PFSK-1 (cell line): ENCODE data around the gene PRIMA1.

Source experiments
- FOXP2 ChIP-seq: optimal IDR thresholded peaks from 2 replicates; pipeline ENCODE3; 2011; ENCODE audit warnings: borderline replicate concordance, control low read depth, inconsistent platforms; ENCODE audit not compliant: insufficient read depth; ENCODE audit errors: extremely low read length, extremely low read depth
- POLR2AphosphoS5 ChIP-seq: IDR thresholded peaks from 2 replicates; pipeline ENCODE4 v1.6.1; 2012; ENCODE audit warnings: low read depth, mild to moderate bottlenecking, control low read depth, low read length, moderate library complexity
- SIN3A ChIP-seq: IDR thresholded peaks from 2 replicates; pipeline ENCODE4 v1.6.1; 2012; ENCODE audit warnings: mild to moderate bottlenecking, low read length, moderate library complexity, borderline replicate concordance; ENCODE audit not compliant: insufficient read depth
- TAF1 ChIP-seq: IDR thresholded peaks from 2 replicates; pipeline ENCODE4 v1.6.1; 2012; ENCODE audit warnings: low read length, control low read depth, borderline replicate concordance; ENCODE audit not compliant: insufficient read depth
- TF ChIP-seq, protein P1 (sequence below), 2 experiments: IDR thresholded peaks; 2 replicates each; pipeline versions ENCODE4 v1.6.1 to v1.8.0; 2011 to 2012; ENCODE audit warnings: low read depth in 2 of 2, low read length in 2 of 2, control low read depth in 1 of 2, inconsistent platforms in 1 of 2, mild to moderate bottlenecking in 1 of 2, moderate library complexity in 1 of 2; ENCODE audit not compliant: insufficient read depth in 1 of 2

The PRIMA1 gene

DNA sequence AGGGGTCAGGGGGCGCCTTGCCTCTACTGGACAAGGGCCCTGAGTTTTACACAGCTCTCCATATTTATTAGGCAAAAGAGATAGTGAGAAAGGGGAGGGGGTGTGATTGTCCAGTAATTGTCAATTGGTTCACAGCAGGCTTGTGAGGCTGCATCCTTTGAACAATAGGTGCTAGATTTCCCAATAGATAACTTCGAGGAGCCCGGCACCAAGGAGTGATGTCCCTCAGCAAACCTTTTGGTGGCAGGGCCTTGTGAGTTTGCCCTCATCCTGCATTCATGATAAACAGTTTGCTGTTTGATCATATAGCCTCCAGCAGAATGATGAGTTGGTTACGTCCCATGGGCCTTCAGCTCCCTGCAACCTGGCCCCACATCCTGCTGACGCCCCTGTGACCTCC lies 2.7 kb upstream of the PRIMA1 start:
- TF ChIP-seq TAF1: no peak

DNA sequence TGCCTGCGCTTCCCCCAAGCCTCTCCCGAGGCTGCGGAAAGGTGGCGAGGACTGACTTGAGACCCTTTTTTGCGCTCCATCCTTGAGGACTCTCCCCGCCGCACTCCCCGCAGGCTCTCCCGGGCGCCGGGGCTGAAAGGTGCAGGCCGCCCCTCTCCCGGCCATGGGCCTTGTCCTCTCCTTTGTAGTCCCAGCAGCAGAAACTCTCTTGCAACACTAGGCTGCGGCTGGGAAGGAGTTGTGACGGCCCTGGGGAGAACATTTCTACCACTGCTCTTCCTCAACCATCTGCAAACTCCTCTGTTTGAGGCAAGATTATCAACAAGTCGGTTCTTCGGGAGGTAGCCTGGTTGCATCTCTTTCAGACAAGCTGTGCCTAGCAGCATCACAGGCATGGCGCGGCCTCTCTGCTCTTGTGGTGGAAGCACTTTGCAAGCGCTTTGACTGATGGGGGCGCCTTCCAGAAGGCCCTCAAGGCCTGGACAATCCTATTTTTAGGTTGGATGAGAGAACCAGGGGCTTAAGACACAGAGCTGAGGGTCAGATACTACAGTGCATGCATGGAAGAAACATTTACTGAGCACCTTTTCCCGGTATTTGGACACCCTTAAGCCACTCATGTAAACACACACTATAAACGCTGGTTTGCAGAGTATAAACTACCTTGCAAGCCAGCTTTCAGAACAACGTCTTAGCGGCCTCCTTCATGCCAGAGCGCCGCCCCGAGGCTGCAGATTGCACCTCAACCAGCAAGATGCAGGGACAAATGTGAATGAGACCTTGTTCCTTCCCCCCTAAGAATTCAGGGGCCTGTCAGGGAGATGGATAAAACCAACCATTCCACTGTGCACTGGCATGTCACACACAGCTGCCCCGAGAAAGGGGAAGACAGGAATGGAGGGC lies 1.2 kb upstream of the PRIMA1 start:
- TF ChIP-seq TAF1 (no peak), POLR2AphosphoS5 (no peak), SIN3A (no peak), FOXP2 (no peak)
- TF ChIP-seq, protein P1, sequence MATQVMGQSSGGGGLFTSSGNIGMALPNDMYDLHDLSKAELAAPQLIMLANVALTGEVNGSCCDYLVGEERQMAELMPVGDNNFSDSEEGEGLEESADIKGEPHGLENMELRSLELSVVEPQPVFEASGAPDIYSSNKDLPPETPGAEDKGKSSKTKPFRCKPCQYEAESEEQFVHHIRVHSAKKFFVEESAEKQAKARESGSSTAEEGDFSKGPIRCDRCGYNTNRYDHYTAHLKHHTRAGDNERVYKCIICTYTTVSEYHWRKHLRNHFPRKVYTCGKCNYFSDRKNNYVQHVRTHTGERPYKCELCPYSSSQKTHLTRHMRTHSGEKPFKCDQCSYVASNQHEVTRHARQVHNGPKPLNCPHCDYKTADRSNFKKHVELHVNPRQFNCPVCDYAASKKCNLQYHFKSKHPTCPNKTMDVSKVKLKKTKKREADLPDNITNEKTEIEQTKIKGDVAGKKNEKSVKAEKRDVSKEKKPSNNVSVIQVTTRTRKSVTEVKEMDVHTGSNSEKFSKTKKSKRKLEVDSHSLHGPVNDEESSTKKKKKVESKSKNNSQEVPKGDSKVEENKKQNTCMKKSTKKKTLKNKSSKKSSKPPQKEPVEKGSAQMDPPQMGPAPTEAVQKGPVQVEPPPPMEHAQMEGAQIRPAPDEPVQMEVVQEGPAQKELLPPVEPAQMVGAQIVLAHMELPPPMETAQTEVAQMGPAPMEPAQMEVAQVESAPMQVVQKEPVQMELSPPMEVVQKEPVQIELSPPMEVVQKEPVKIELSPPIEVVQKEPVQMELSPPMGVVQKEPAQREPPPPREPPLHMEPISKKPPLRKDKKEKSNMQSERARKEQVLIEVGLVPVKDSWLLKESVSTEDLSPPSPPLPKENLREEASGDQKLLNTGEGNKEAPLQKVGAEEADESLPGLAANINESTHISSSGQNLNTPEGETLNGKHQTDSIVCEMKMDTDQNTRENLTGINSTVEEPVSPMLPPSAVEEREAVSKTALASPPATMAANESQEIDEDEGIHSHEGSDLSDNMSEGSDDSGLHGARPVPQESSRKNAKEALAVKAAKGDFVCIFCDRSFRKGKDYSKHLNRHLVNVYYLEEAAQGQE (IDR thresholded peaks at IDR 0.05; ENCODE audit: insufficient read depth in 1 of 2, low read depth in 2 of 2, low read length in 2 of 2): no peak

DNA sequence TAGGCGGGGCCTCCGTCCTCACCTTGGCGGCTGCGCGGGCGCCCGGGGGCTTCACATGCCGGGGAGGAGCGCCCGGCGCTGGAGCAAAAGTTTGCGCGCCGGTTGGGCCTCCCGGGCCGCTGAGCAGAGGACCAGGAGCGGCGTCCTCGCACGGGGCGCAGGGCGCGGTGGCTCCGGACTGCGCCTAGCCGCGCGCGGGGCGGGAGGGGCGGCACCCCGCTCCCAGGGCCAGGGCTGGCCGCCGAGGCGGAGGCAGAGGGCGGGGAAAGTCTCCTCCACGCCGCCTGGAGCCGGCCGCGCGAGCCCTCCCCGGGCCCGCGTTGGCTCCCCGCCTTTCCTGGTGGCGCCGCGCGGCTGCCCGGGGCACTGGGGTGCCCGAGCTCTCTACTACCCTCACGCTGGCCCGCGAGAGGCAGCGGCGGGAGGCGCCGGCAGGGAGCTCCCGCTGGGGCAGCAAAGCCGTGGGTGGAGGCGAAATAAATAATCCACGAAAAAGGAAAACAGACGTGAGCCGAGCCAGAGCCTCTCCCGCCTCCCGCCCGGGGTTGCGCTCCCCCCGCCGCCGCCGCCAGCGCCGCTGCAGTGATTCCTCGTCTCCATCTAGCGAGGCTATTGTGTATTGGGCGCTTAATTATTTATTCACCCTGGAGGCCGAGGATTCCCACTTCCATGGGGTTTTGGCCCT lies 400 bp upstream of the PRIMA1 start:
- TF ChIP-seq, protein P1 (IDR thresholded peaks at IDR 0.05; ENCODE audit: insufficient read depth in 1 of 2, low read depth in 2 of 2, low read length in 2 of 2): no peak
- no peak for TF ChIP-seq POLR2AphosphoS5
- TF ChIP-seq FOXP2: no peak
- no peak for TF ChIP-seq TAF1
- TF ChIP-seq SIN3A: no peak

DNA sequence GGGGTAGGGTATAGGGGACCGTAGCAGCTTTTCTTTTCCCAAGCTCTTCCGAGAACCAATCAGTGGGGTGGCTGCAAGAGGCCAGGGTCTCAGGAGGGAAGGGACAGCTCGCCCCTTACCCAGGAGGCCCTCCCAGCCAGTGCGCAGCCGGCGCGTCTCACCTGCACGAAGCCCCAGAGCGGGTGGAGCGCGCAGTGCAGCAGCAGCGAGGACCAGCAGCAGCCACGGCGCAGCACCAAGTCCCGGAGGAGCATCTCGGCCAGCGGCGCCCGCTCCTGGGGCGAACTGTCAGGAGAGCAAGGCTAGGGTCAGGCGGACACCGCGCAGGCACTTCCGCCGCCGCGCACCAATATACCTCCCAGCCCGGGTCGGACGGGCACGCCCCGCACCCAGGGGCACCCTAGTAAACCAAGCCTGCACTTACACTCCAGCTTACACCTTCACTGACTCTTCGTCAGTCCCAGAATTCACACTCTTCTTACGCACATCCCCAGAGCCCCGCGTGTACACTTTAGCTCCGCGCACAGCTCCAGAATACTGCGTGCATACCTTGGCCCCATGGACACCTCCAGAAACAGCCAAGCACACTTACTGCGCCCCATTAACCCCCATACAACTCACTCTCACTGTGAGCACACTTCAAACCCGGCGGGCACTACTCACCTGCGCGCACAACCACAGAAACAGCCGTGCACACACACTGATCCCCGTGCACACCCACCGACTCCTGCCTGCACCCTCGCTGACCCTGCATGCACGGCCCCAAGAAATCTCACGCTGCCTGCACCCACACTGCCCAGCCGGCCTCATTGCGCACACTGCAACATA lies 606 bp downstream of the PRIMA1 start:
- TF ChIP-seq, protein P1 (IDR thresholded peaks at IDR 0.05; ENCODE audit: insufficient read depth in 1 of 2, low read depth in 2 of 2, low read length in 2 of 2): no peak
- no peak for TF ChIP-seq POLR2AphosphoS5
- TF ChIP-seq SIN3A: no peak
- TF ChIP-seq TAF1: no peak
- TF ChIP-seq FOXP2: no peak

DNA sequence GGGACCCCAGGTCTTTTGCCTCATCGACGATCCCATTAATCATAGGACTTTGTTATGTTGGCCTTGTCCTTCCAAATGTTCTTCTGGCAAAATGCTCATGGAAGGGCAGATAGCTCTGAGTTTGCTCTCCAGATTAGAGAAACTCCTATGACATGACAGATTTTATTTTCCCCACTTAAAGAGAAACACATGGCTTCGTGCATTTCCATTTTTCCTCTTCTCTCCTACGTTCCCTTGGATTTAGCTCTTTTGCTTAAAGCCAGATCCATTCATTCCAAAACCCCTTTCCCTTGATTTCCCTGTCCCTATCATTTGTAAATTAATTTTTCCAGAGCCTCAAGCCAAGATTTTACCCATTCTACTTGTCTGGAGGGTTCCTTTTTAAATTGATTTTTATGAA lies 2.9 kb downstream of the PRIMA1 start:
- TF ChIP-seq TAF1 (no peak), FOXP2 (no peak), POLR2AphosphoS5 (no peak), SIN3A (no peak)
